IMR-90 (cell line): ENCODE data around the gene NPW.

Experiments
- CEBPB ChIP-seq: IDR thresholded peaks from 2 replicates; pipeline ENCODE4 v1.6.1; 2012; ENCODE audit warnings: low read depth, low read length, improper control_type of control experiment
- CTCF ChIP-seq: conservative IDR thresholded peaks from 2 replicates; pipeline ENCODE4 v1.5.1; 2012; ENCODE audit warnings: mild to moderate bottlenecking, low read depth, low read length, improper control_type of control experiment
- MXI1 ChIP-seq: IDR thresholded peaks from 2 replicates; pipeline ENCODE4 v1.6.1; 2012; ENCODE audit warnings: low read depth, mild to moderate bottlenecking, low read length, moderate library complexity, borderline replicate concordance
- POLR2A ChIP-seq: IDR thresholded peaks from 2 replicates; pipeline ENCODE4 v1.6.1; 2012; ENCODE audit warnings: mild to moderate bottlenecking, low read depth, low read length

GRCh38 chr16:2024032-2024420 is 4.4 kb downstream of the NPW start:
- TF ChIP-seq CEBPB (no peak), CTCF (no peak), POLR2A (no peak), MXI1 (no peak)
